GM23248 (cell line): ENCODE data around the gene MAP4K2. TPM values are rescaled to one million over a fixed set of nuclear protein-coding genes. Genes with fewer than 3 reads are reported as not detected.

ENCODE experiments used
- DNase-seq: peaks from one replicate; pipeline ENCODE4 v3.0.0-alpha.2; 2015
- H2AFZ ChIP-seq: fragments of 200-600 bp; sonication (generic); 2 replicates; pipeline ENCODE4 v1.6.1; 2016; ENCODE audit warnings: antibody characterized with exemption
- H3F3A ChIP-seq: fragments of 200-600 bp; sonication (generic); 2 replicates; pipeline ENCODE4 v1.6.1; 2016; ENCODE audit warnings: mild to moderate bottlenecking, antibody characterized with exemption, mixed run types; ENCODE audit not compliant: insufficient read depth
- H3K27ac ChIP-seq: fragments of 200-600 bp; sonication (generic); 2 replicates; pipeline ENCODE4 v1.5.1; 2016; ENCODE audit warnings: mild to moderate bottlenecking
- H3K27me3 ChIP-seq: fragments of 200-600 bp; sonication (generic); replicated peaks from 2 replicates; pipeline ENCODE4 v1.6.1; 2016; ENCODE audit warnings: mild to moderate bottlenecking; ENCODE audit not compliant: insufficient read depth
- H3K36me3 ChIP-seq: fragments of 200-600 bp; sonication (generic); 2 replicates; pipeline ENCODE4 v1.6.1; 2016; ENCODE audit warnings: low read depth, mild to moderate bottlenecking
- H3K4me1 ChIP-seq: fragments of 200-600 bp; sonication (generic); 2 replicates; pipeline ENCODE4 v1.6.1; 2016; ENCODE audit warnings: mild to moderate bottlenecking; ENCODE audit not compliant: insufficient read depth
- H3K4me2 ChIP-seq: fragments of 200-600 bp; sonication (generic); one replicate; pipeline ENCODE4 v1.6.1; 2016; ENCODE audit warnings: mild to moderate bottlenecking; ENCODE audit not compliant: unreplicated experiment
- H3K4me3 ChIP-seq: fragments of 200-600 bp; sonication (generic); 2 replicates; pipeline ENCODE4 v1.5.1; 2016; ENCODE audit warnings: mild to moderate bottlenecking
- H3K79me2 ChIP-seq: fragments of 200-600 bp; sonication (generic); 2 replicates; pipeline ENCODE4 v1.6.1; 2016; ENCODE audit warnings: mild to moderate bottlenecking; ENCODE audit not compliant: insufficient read depth
- H3K9ac ChIP-seq: fragments of 200-600 bp; sonication (generic); 2 replicates; pipeline ENCODE4 v1.6.1; 2016; ENCODE audit warnings: mild to moderate bottlenecking
- H3K9me2 ChIP-seq: fragments of 200-600 bp; sonication (generic); 2 replicates; pipeline ENCODE4 v1.6.1; 2016; ENCODE audit warnings: mixed run types, mild to moderate bottlenecking, moderate library complexity; ENCODE audit not compliant: insufficient read depth
- H3K9me3 ChIP-seq: fragments of 200-600 bp; sonication (generic); one replicate; pipeline ENCODE4 v1.6.1; 2017; ENCODE audit warnings: low read depth
- H4K20me1 ChIP-seq: fragments of 200-600 bp; sonication (generic); 2 replicates; pipeline ENCODE4 v1.6.0; 2016; ENCODE audit not compliant: insufficient read depth
- EZH2 ChIP-seq: fragments of 200-600 bp; sonication (generic); IDR thresholded peaks from 2 replicates; pipeline ENCODE4 v1.6.1; 2018; ENCODE audit warnings: antibody characterized with exemption, mild to moderate bottlenecking; ENCODE audit not compliant: insufficient read depth, poor library complexity, severe bottlenecking
- EZH2phosphoT487 ChIP-seq: fragments of 200-600 bp; sonication (generic); IDR thresholded peaks from 2 replicates; pipeline ENCODE4 v1.6.1; 2018; ENCODE audit warnings: antibody characterized with exemption, moderate library complexity, mild to moderate bottlenecking, low read depth; ENCODE audit not compliant: insufficient read depth
- WGBS, 2 experiments: methylation state at CpG; one replicate each; pipeline ENCODE4 v1.1.6; 2015 to 2017; ENCODE audit warnings: low lambda C conversion rate in 2 of 2, low coverage in 1 of 2; ENCODE audit errors: missing lambda C conversion rate in 2 of 2; 5-methylcytosine and 5-hydroxymethylcytosine counted together
- in situ Hi-C: fragments of 300-500 bp; cut with MboI; formaldehyde crosslinking; loops from 2 replicates; pipeline ENCODE4 v1.15.0; 2020
- polyA plus RNA-seq: library from polyadenylated mRNA; unstranded; fragments of >200 nt; fragmentation: Nextera tagmentation; extraction: Ambion mirVana; gene quantifications from 2 replicates; pipeline ENCODE4 v1.2.1, GENCODE V29; 2016
- total RNA-seq: library from RNA; depleted of rRNA; stranded (reverse); fragments of >200 nt; shearing (Covaris generic); gene quantifications from 2 replicates; pipeline ENCODE4 v1.2.3, GENCODE V29; 2014

The MAP4K2 gene
- total and polyA plus RNA-seq, 2 experiments from 2014 or later: 6.2 to 18.2 TPM

GRCh38 chr11:64790205-64791095 lies 12.6 kb downstream of the MAP4K2 start:
- in situ Hi-C loops: no loop called here
- H3K4me1 ChIP-seq: no peaks in the 10 kb centered on the region
- no peak for TF ChIP-seq EZH2
- TF ChIP-seq EZH2phosphoT487: no peak
- H3K36me3 ChIP-seq: no peaks in the 10 kb centered on the region
- H3K9me2 ChIP-seq: no peaks in the 10 kb centered on the region
- no peak overlapping the region for H2AFZ ChIP-seq
- H3K27me3 ChIP-seq: no peaks in the 10 kb centered on the region
- no peaks in the 10 kb centered on the region for H3K79me2 ChIP-seq
- no peaks in the 10 kb centered on the region for H3K9me3 ChIP-seq
- DNase-seq: no peak
- WGBS, 2 experiments: 85 to 88% methylated on average over 25 of the region's 25 CpGs
- no peak overlapping the region for H3K4me3 ChIP-seq
- H3K27ac ChIP-seq: no peak overlapping the region
- no peak overlapping the region for H3K4me2 ChIP-seq
- H3K9ac ChIP-seq: no peak overlapping the region
- H3F3A ChIP-seq: no peaks in the 10 kb centered on the region
- H4K20me1 ChIP-seq: no peaks in the 10 kb centered on the region

- H4K20me1 ChIP-seq: no peaks in the 10 kb centered on the region
- H3K9me2 ChIP-seq: no peaks in the 10 kb centered on the region
- H3K4me2 ChIP-seq: no peak overlapping the region
- H3K4me3 ChIP-seq: no peak overlapping the region
- H3K9ac ChIP-seq: no peak overlapping the region
- H3K36me3 ChIP-seq: no peaks in the 10 kb centered on the region
- H3K27ac ChIP-seq: no peak overlapping the region
- H3K9me3 ChIP-seq: no peaks in the 10 kb centered on the region
- no peaks in the 10 kb centered on the region for H3K79me2 ChIP-seq
- TF ChIP-seq EZH2 (no peak), EZH2phosphoT487 (no peak)
- H3F3A ChIP-seq: no peaks in the 10 kb centered on the region; the same call in 1 of the 2 replicates
- H2AFZ ChIP-seq: no peak overlapping the region
- no peaks in the 10 kb centered on the region for H3K27me3 ChIP-seq
- WGBS, 2 experiments: 82 to 83% methylated on average over 15 of the region's 15 CpGs
- DNase-seq: no peak
- H3K4me1 ChIP-seq: no peaks in the 10 kb centered on the region
- in situ Hi-C loops: no loop called here
Observed at GRCh38 chr11:64789331-64790204, 13.4 kb downstream of the MAP4K2 start.

- no peak overlapping the region for H3K27ac ChIP-seq
- 77 to 86% methylated on average over 9 of the region's 9 CpGs for WGBS, 2 experiments
- H3K9me2 ChIP-seq: no peaks in the 10 kb centered on the region
- H3F3A ChIP-seq: no peaks in the 10 kb centered on the region; the same call in 1 of the 2 replicates
- in situ Hi-C loops: no loop called here
- TF ChIP-seq EZH2 (no peak), EZH2phosphoT487 (no peak)
- no peaks in the 10 kb centered on the region for H3K79me2 ChIP-seq
- H4K20me1 ChIP-seq: no peaks in the 10 kb centered on the region
- no peaks in the 10 kb centered on the region for H3K36me3 ChIP-seq
- no peaks in the 10 kb centered on the region for H3K27me3 ChIP-seq
- no peaks in the 10 kb centered on the region for H3K4me1 ChIP-seq
- DNase-seq: no peak
- H3K4me2 ChIP-seq: no peak overlapping the region
- no peak overlapping the region for H2AFZ ChIP-seq
- H3K9ac ChIP-seq: no peak overlapping the region
- no peak overlapping the region for H3K4me3 ChIP-seq
- H3K9me3 ChIP-seq: no peaks in the 10 kb centered on the region
Observed at GRCh38 chr11:64788321-64789215, 14.4 kb downstream of the MAP4K2 start.
